Panc1 (cell line): ENCODE results near the gene CBX7. TPM values are rescaled to one million over a fixed set of nuclear protein-coding genes. Genes with fewer than 3 reads are reported as not detected.
A peak's percentile ranks its signal among the peaks of the same experiment; 100 is the strongest.

Experiments
- ATAC-seq: fragments of 200-7000 bp; cut with Tn5 transposase; 2 replicates; pipeline ENCODE4 v1.9.1; 2020; ENCODE audit warnings: mild to moderate bottlenecking, moderate library complexity
- BruUV-seq: library from RNA; stranded (reverse); fragments of 400-500 nt; replicated peaks from 2 replicates; lab custom pipeline; 2021; lab: Mats Ljungman, UMichigan
- CTCF ChIA-PET: fragments of 300-600 bp; sonication (Branson Sonifier 250); formaldehyde crosslinking; loops from one replicate; lab custom pipeline; 2022; ENCODE audit warnings: antibody characterized with exemption; lab: Charles Lee
- POLR2A ChIA-PET: fragments of 300-600 bp; sonication (Branson Sonifier 250); formaldehyde crosslinking; loops from one replicate; lab custom pipeline; 2022; ENCODE audit warnings: antibody characterized with exemption; lab: Charles Lee
- DNase-seq: peaks from one replicate; pipeline ENCODE4 v3.0.0-alpha.2; 2010; ENCODE audit warnings: low read depth, low spot score
- H3K27ac ChIP-seq: 2 replicates; pipeline ENCODE4 v1.5.1; 2011; ENCODE audit warnings: mild to moderate bottlenecking, low read length, inconsistent platforms
- H3K27me3 ChIP-seq: fragments of 200-500 bp; sonication (Bioruptor generic); 2 replicates; pipeline ENCODE4 v1.6.0; 2014; ENCODE audit warnings: low read length, inconsistent platforms; ENCODE audit not compliant: control insufficient read depth, insufficient read depth
- H3K36me3 ChIP-seq: fragments of 200-500 bp; sonication (Bioruptor generic); 2 replicates; pipeline ENCODE4 v1.5.1; 2014; ENCODE audit warnings: inconsistent platforms, mild to moderate bottlenecking, low read length, moderate library complexity; ENCODE audit not compliant: control insufficient read depth, insufficient read depth
- H3K4me1 ChIP-seq: 2 replicates; pipeline ENCODE4 v1.5.1; 2011; ENCODE audit warnings: inconsistent platforms, mild to moderate bottlenecking, low read length, moderate library complexity; ENCODE audit not compliant: control insufficient read depth, insufficient read depth
- H3K4me3 ChIP-seq, 2 experiments: 2 replicates each; pipeline ENCODE4 v1.5.1; 2011 to 2012; ENCODE audit warnings: low read depth in 2 of 2, low read length in 2 of 2, mild to moderate bottlenecking in 2 of 2, inconsistent platforms in 1 of 2, moderate library complexity in 1 of 2
- H3K9me3 ChIP-seq: fragments of 200-500 bp; sonication (Bioruptor generic); 2 replicates; pipeline ENCODE4 v1.5.1; 2014; ENCODE audit warnings: low read depth, mild to moderate bottlenecking, inconsistent platforms, low read length, moderate library complexity; ENCODE audit not compliant: control insufficient read depth, insufficient read depth
- CTCF ChIP-seq: fragments of 450-650 bp; IDR thresholded peaks from 2 replicates; pipeline ENCODE4 v1.5.1; 2017; ENCODE audit warnings: mild to moderate bottlenecking
- POLR2AphosphoS5 ChIP-seq: IDR thresholded peaks from 2 replicates; pipeline ENCODE4 v1.6.1; 2012; ENCODE audit warnings: mild to moderate bottlenecking, low read depth, low read length, moderate library complexity
- REST ChIP-seq, 2 experiments: IDR thresholded peaks; 2 replicates each; pipeline ENCODE4 v1.6.1; 2011 to 2012; ENCODE audit warnings: low read depth in 2 of 2, control low read depth in 1 of 2, low read length in 1 of 2, mild to moderate bottlenecking in 1 of 2, moderate library complexity in 1 of 2; ENCODE audit not compliant: insufficient read depth in 1 of 2
- SIN3A ChIP-seq: IDR thresholded peaks from 2 replicates; pipeline ENCODE4 v1.6.1; 2012; ENCODE audit warnings: low read depth, mild to moderate bottlenecking, low read length, moderate library complexity, borderline replicate concordance; ENCODE audit not compliant: insufficient read depth
- TCF7L2 ChIP-seq: IDR thresholded peaks from 2 replicates; pipeline ENCODE4 v1.6.1; 2011; ENCODE audit warnings: mild to moderate bottlenecking, low read depth, low read length, inconsistent platforms
- in situ Hi-C: cut with HindIII; loops from 2 replicates; pipeline ENCODE4 v1.10.0; 2016; ENCODE audit warnings: low sequenced_read_pairs, low pct_unique_long_range_greater_than_20kb
- intact Hi-C: fragments of 100-400 bp; cut with micrococcal nuclease; formaldehyde crosslinking; loops from one replicate; pipeline ENCODE4 v1.10.0; 2022; ENCODE audit not compliant: unreplicated experiment
- total RNA-seq: library from RNA; stranded (reverse); gene quantifications from one replicate; pipeline ENCODE4 v1.2.1, GENCODE V29; 2021; ENCODE audit not compliant: unreplicated experiment

The CBX7 gene
- total RNA-seq, 1 experiment from 2014 or later, result 14.5 TPM

- no peak overlapping the region for H3K4me3 ChIP-seq
- no peaks in the 10 kb centered on the region for H3K27me3 ChIP-seq
- in situ Hi-C loops, result no loop called here
- H3K9me3 ChIP-seq, result no peaks in the 10 kb centered on the region
- intact Hi-C loops, result no loop called here
- peak overlapping the region; percentile 97 for H3K27ac ChIP-seq
- TF ChIP-seq REST (IDR thresholded peaks at IDR 0.05; ENCODE audit: insufficient read depth in 1 of 2, low read depth in 2 of 2, low read length in 1 of 2) (no peak), CTCF (no peak), POLR2AphosphoS5 (no peak), TCF7L2 (no peak), SIN3A (no peak)
- H3K4me1 ChIP-seq, result peaks cover 68% of the 10 kb centered on the region
- DNase-seq (no peak), ATAC-seq (peak; percentile 23)
- no peaks in the 10 kb centered on the region for H3K36me3 ChIP-seq
- ChIA-PET POLR2A (interaction anchor here (0.6 kb wide), 1 partner anchor 33 kb away, joined by 5 read pairs; no protein-coding TSS in a partner anchor), CTCF (interaction anchor here (0.5 to 0.9 kb wide), 2 partner anchors 25 to 348 kb away, joined by 3 read pairs; no protein-coding TSS in a partner anchor)
- no TSS peak for BruUV-seq
Measured at GRCh38 chr22:39175353-39176142, 23.1 kb upstream of the CBX7 start.

GRCh38 chr22:39174498-39175352, 22.2 kb upstream of the CBX7 start:
- Histone ChIP-seq H3K4me1 (peaks cover 71% of the 10 kb centered on the region), H3K27me3 (no peaks in the 10 kb centered on the region), H3K27ac (peak overlapping the region; percentile 97), H3K36me3 (no peaks in the 10 kb centered on the region), H3K4me3 (no peak overlapping the region), H3K9me3 (no peaks in the 10 kb centered on the region)
- CTCF ChIA-PET, result interaction anchor here (0.5 to 0.9 kb wide), 3 partner anchors 24 to 116 kb away, joined by 3 to 12 read pairs (median 3); no protein-coding TSS in a partner anchor
- POLR2A ChIA-PET, result interaction anchor here (0.6 kb wide), 1 partner anchor 34 kb away, joined by 5 read pairs; no protein-coding TSS in a partner anchor
- ATAC-seq, result peak; percentile 62
- DNase-seq, result peak; percentile 28
- TF ChIP-seq REST (IDR thresholded peaks at IDR 0.05; ENCODE audit: insufficient read depth in 1 of 2, low read depth in 2 of 2, low read length in 1 of 2) (no peak), CTCF (no peak), POLR2AphosphoS5 (no peak), SIN3A (no peak), TCF7L2 (no peak)
- intact Hi-C loops (loop anchor here (5.0 kb wide), 2 partner anchors 58 to 138 kb away; no protein-coding TSS in a partner anchor), in situ Hi-C loops (no loop called here)
- no TSS peak for BruUV-seq
